ENCODE results near the gene GFPT2. TPM values are rescaled to one million over a fixed set of nuclear protein-coding genes. Genes with fewer than 3 reads are reported as not detected.
A peak's percentile ranks its signal among the peaks of the same experiment; 100 is the strongest.

GFPT2 gene
- total RNA-seq, 1 donor from 2014 or later: 0.53 TPM

GRCh38 chr5:180370861-180371641, 17.9 kb upstream of the GFPT2 start:
- Histone ChIP-seq H3K4me3 (ENCODE audit: low read depth, low read length) (no peak overlapping the region), H3K27me3 (ENCODE audit: control insufficient read depth, insufficient read depth, low read length) (no peaks in the 10 kb centered on the region), H3K36me3 (ENCODE audit: control insufficient read depth, insufficient read depth, low read length) (no peaks in the 10 kb centered on the region)
- no peak for FAIRE-seq
- no peak for DNase-seq (ENCODE audit: low read depth)
- TF ChIP-seq, protein P1, sequence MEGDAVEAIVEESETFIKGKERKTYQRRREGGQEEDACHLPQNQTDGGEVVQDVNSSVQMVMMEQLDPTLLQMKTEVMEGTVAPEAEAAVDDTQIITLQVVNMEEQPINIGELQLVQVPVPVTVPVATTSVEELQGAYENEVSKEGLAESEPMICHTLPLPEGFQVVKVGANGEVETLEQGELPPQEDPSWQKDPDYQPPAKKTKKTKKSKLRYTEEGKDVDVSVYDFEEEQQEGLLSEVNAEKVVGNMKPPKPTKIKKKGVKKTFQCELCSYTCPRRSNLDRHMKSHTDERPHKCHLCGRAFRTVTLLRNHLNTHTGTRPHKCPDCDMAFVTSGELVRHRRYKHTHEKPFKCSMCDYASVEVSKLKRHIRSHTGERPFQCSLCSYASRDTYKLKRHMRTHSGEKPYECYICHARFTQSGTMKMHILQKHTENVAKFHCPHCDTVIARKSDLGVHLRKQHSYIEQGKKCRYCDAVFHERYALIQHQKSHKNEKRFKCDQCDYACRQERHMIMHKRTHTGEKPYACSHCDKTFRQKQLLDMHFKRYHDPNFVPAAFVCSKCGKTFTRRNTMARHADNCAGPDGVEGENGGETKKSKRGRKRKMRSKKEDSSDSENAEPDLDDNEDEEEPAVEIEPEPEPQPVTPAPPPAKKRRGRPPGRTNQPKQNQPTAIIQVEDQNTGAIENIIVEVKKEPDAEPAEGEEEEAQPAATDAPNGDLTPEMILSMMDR (IDR thresholded peaks at IDR 0.05; ENCODE audit: insufficient read depth, low read length, severe bottlenecking): no peak

DNA sequence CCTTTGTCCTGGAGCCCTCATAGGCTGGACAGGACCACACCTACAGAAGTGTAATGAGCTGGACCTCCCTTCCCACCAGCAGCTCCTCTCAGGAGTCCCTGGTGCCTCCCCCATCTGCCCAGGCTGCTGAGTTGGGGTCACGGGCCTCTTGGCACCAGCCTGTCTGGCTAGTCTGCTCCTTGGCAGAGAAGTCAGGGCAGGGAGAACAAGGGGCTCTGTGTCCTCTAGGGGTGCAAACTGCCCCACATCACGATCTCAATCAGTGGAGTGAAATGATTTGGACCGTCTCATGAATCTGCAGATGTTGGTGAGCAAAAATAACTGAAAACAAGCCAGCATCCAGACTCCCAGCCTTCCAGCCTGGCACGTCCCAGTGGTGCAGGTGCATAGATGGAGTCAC, 14.9 kb upstream of the GFPT2 start:
- FAIRE-seq (peak; percentile 86), DNase-seq (ENCODE audit: low read depth) (no peak)
- TF ChIP-seq, protein P1 (IDR thresholded peaks at IDR 0.05; ENCODE audit: insufficient read depth, low read length, severe bottlenecking): no peak
- Histone ChIP-seq H3K4me3 (ENCODE audit: low read depth, low read length) (no peak overlapping the region), H3K27me3 (ENCODE audit: control insufficient read depth, insufficient read depth, low read length) (no peaks in the 10 kb centered on the region), H3K36me3 (ENCODE audit: control insufficient read depth, insufficient read depth, low read length) (no peaks in the 10 kb centered on the region)

GRCh38 chr5:180367300-180367699, 14.2 kb upstream of the GFPT2 start:
- Histone ChIP-seq H3K36me3 (ENCODE audit: control insufficient read depth, insufficient read depth, low read length) (no peaks in the 10 kb centered on the region), H3K4me3 (ENCODE audit: low read depth, low read length) (no peak overlapping the region), H3K27me3 (ENCODE audit: control insufficient read depth, insufficient read depth, low read length) (no peaks in the 10 kb centered on the region)
- DNase-seq (ENCODE audit: low read depth) (no peak), FAIRE-seq (no peak)
- TF ChIP-seq, protein P1 (IDR thresholded peaks at IDR 0.05; ENCODE audit: insufficient read depth, low read length, severe bottlenecking): no peak

DNA sequence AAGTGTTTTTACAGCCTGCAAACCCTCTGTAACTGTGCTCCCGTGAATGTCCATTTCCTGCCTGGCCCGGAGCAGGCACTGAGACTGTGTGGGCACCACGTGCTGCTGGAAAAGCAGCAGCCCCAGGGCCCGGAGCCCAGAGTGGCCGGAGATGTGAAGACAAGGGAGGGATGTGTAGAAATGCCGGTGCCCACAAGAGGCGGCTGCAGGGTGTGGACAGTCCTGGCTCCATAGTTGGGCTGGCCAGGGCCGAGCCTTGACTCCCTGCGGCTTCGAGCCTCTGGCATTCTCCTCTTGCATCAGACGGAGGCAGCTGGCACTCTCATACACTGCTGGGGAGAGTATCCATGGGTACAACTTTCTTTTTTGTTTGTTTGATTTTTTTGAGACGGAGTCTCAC, 13.2 kb upstream of the GFPT2 start:
- TF ChIP-seq, protein P1 (IDR thresholded peaks at IDR 0.05; ENCODE audit: insufficient read depth, low read length, severe bottlenecking): no peak
- FAIRE-seq (no peak), DNase-seq (ENCODE audit: low read depth) (no peak)
- Histone ChIP-seq H3K4me3 (ENCODE audit: low read depth, low read length) (no peak overlapping the region), H3K27me3 (ENCODE audit: control insufficient read depth, insufficient read depth, low read length) (no peaks in the 10 kb centered on the region), H3K36me3 (ENCODE audit: control insufficient read depth, insufficient read depth, low read length) (no peaks in the 10 kb centered on the region)

GRCh38 chr5:180365829-180366228, 12.7 kb upstream of the GFPT2 start:
- FAIRE-seq (no peak), DNase-seq (ENCODE audit: low read depth) (no peak)
- Histone ChIP-seq H3K4me3 (ENCODE audit: low read depth, low read length) (no peak overlapping the region), H3K27me3 (ENCODE audit: control insufficient read depth, insufficient read depth, low read length) (no peaks in the 10 kb centered on the region), H3K36me3 (ENCODE audit: control insufficient read depth, insufficient read depth, low read length) (no peaks in the 10 kb centered on the region)
- TF ChIP-seq, protein P1 (IDR thresholded peaks at IDR 0.05; ENCODE audit: insufficient read depth, low read length, severe bottlenecking): no peak
